GM23338 (cell line): Measurements from ENCODE around the gene ALOX5AP. TPM values are rescaled to one million over a fixed set of nuclear protein-coding genes. Genes with fewer than 3 reads are reported as not detected.

Experiments used
- ATAC-seq: fragments of 200-7000 bp; cut with Tn5 transposase; 3 replicates; pipeline ENCODE4 v1.9.1; 2020
- DNase-seq: peaks from one replicate; pipeline ENCODE4 v3.0.0-alpha.2; 2015; ENCODE audit warnings: low spot score
- H2AFZ ChIP-seq: fragments of 200-600 bp; sonication (generic); 2 replicates; pipeline ENCODE4 v1.8.0; 2016; ENCODE audit warnings: antibody characterized with exemption, mild to moderate bottlenecking, moderate library complexity
- H3F3A ChIP-seq: fragments of 200-600 bp; sonication (generic); replicated peaks from 2 replicates; pipeline ENCODE4 v1.8.0; 2017; ENCODE audit warnings: antibody characterized with exemption, mixed run types, low read depth
- H3K27ac ChIP-seq: fragments of 200-600 bp; sonication (generic); 2 replicates; pipeline ENCODE4 v1.6.1; 2016; ENCODE audit warnings: low read depth
- H3K27me3 ChIP-seq: fragments of 200-600 bp; sonication (generic); 2 replicates; pipeline ENCODE4 v1.8.0; 2016; ENCODE audit warnings: mild to moderate bottlenecking, mixed run types, moderate library complexity; ENCODE audit not compliant: insufficient read depth
- H3K36me3 ChIP-seq: fragments of 200-600 bp; sonication (generic); 2 replicates; pipeline ENCODE4 v1.8.0; 2016; ENCODE audit warnings: mild to moderate bottlenecking; ENCODE audit not compliant: insufficient read depth
- H3K4me1 ChIP-seq: fragments of 200-600 bp; sonication (generic); 2 replicates; pipeline ENCODE4 v1.8.0; 2016; ENCODE audit warnings: mild to moderate bottlenecking, moderate library complexity; ENCODE audit not compliant: insufficient read depth
- H3K4me2 ChIP-seq: fragments of 200-600 bp; sonication (generic); 2 replicates; pipeline ENCODE4 v1.7.1; 2017; ENCODE audit warnings: mixed run types
- H3K4me3 ChIP-seq: fragments of 200-600 bp; sonication (generic); 2 replicates; pipeline ENCODE4 v1.6.1; 2016; ENCODE audit warnings: mixed run types
- H3K79me2 ChIP-seq: fragments of 200-600 bp; sonication (generic); replicated peaks from 2 replicates; pipeline ENCODE4 v1.8.0; 2017; ENCODE audit warnings: mild to moderate bottlenecking; ENCODE audit not compliant: insufficient read depth
- H3K9me2 ChIP-seq: fragments of 200-600 bp; sonication (generic); 2 replicates; pipeline ENCODE4 v1.8.0; 2017; ENCODE audit not compliant: insufficient read depth
- H4K20me1 ChIP-seq: fragments of 200-600 bp; sonication (generic); replicated peaks from 2 replicates; pipeline ENCODE4 v1.8.0; 2017; ENCODE audit warnings: mild to moderate bottlenecking; ENCODE audit not compliant: insufficient read depth
- H3K27ac Mint-ChIP-seq: 2 replicates; pipeline ENCODE4 v1.8.0; 2020; ENCODE audit warnings: inconsistent platforms, mild to moderate bottlenecking, moderate library complexity, mixed read lengths
- H3K27me3 Mint-ChIP-seq: 3 replicates; pipeline ENCODE4 v1.8.0; 2022; ENCODE audit warnings: low read depth, mild to moderate bottlenecking, moderate library complexity, mixed read lengths, inconsistent platforms; ENCODE audit not compliant: insufficient read depth, poor library complexity
- H3K36me3 Mint-ChIP-seq: 3 replicates; pipeline ENCODE4 v1.8.0; 2021; ENCODE audit warnings: low read depth, mild to moderate bottlenecking, inconsistent platforms, moderate library complexity, mixed read lengths
- H3K4me1 Mint-ChIP-seq: 3 replicates; pipeline ENCODE4 v1.8.0; 2020; ENCODE audit warnings: mild to moderate bottlenecking, inconsistent platforms, mixed read lengths
- H3K4me3 Mint-ChIP-seq: 3 replicates; pipeline ENCODE4 v1.8.0; 2021; ENCODE audit warnings: moderate library complexity, mild to moderate bottlenecking, inconsistent platforms, mixed read lengths
- H3K9me3 Mint-ChIP-seq: 3 replicates; pipeline ENCODE4 v1.8.0; 2020; ENCODE audit warnings: moderate library complexity, mild to moderate bottlenecking, inconsistent platforms, mixed read lengths
- CREB1 ChIP-seq: fragments of 250-450 bp; sonication (Bioruptor Pico); IDR thresholded peaks from 2 replicates; pipeline ENCODE4 v1.5.0; 2020; ENCODE audit warnings: low read depth, mild to moderate bottlenecking, moderate library complexity
- ETS1 ChIP-seq: IDR thresholded peaks from 2 replicates; pipeline ENCODE4 v1.6.1; 2016; ENCODE audit warnings: antibody characterized with exemption
- NANOG ChIP-seq: IDR thresholded peaks from 2 replicates; pipeline ENCODE4 v1.6.1; 2016; ENCODE audit warnings: antibody characterized with exemption, borderline replicate concordance
- ZNF331 ChIP-seq: fragments of 250-450 bp; sonication (Bioruptor Pico); IDR thresholded peaks from 2 replicates; pipeline ENCODE4 v1.5.0; 2020; ENCODE audit warnings: low read depth, mild to moderate bottlenecking, moderate library complexity
- polyA plus RNA-seq: library from polyadenylated mRNA; unstranded; fragments of >200 nt; fragmentation: Nextera tagmentation; extraction: Ambion mirVana; gene quantifications from 2 replicates; pipeline ENCODE4 v1.2.1, GENCODE V29; 2016
- total RNA-seq: library from RNA; depleted of rRNA; stranded (reverse); fragments of >200 nt; shearing (Covaris generic); gene quantifications from 2 replicates; pipeline ENCODE4 v1.2.3, GENCODE V29; 2014
- TF ChIP-seq, protein P1 (sequence below): fragments of 250-450 bp; sonication (Bioruptor Pico); IDR thresholded peaks from 2 replicates; pipeline ENCODE4 v1.5.0; 2020; ENCODE audit warnings: mild to moderate bottlenecking, moderate library complexity
- TF ChIP-seq, protein P2 (sequence below): IDR thresholded peaks from one replicate; pipeline ENCODE4 v1.6.1; 2018; ENCODE audit warnings: antibody characterized with exemption; ENCODE audit not compliant: unreplicated experiment

The ALOX5AP gene
- total and polyA plus RNA-seq, 2 experiments from 2014 or later, result 0.23 TPM; not detected in 1

DNA sequence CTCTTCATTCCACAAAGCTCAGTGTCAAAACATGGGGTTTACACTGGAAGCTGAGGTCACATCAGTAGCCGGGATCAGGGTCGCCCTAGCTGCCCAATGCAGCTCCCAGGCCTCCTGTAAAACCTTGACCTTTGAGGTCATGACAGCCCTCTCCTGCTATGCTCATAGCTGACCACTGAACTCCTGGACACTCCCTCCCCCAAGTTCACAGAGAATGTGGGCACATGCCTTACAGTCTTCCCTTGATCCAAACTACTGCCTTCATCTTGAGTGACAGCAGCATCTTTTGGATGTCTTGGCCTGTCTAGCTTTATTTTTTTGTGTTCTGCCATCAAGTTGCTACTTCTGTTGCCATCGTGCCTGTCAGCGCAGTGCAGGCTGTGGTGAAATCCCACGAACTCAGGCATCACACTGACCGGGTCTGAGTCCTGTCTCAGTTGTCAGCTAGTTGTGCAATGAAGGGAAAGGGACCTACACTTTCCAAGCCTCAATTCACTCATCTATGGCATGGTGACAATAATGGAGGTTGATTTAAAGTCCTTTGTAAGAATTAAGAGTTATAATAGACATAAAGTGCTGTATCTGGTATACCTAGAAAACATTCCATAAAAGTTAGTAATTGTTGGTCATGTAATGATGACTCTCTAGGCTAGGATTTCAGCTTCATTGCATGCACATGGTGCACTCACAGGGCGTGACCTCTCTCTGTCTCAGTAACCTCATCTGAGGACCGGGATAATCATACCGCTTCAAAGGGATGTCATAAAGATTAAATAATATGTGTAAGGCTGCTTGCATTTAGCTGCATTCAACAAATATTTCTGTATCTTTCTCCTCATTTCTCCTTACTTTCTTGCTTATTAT lies 16.4 kb upstream of the ALOX5AP start:
- Mint-ChIP-seq H3K4me1 (no peaks in the 10 kb centered on the region), H3K27me3 (no peaks in the 10 kb centered on the region), H3K36me3 (no peaks in the 10 kb centered on the region), H3K9me3 (no peaks in the 10 kb centered on the region), H3K27ac (no peak overlapping the region), H3K4me3 (no peak overlapping the region)
- no peaks in the 10 kb centered on the region for H4K20me1 ChIP-seq
- no peak for DNase-seq
- no peak for ATAC-seq
- H3K79me2 ChIP-seq, result no peaks in the 10 kb centered on the region
- H3K4me1 ChIP-seq, result no peaks in the 10 kb centered on the region
- no peak overlapping the region for H3K4me2 ChIP-seq
- H3K27ac ChIP-seq, result no peak overlapping the region
- H3K36me3 ChIP-seq, result no peaks in the 10 kb centered on the region
- no peaks in the 10 kb centered on the region for H3K27me3 ChIP-seq
- no peaks in the 10 kb centered on the region for H3F3A ChIP-seq
- H2AFZ ChIP-seq, result no peak overlapping the region
- TF ChIP-seq ETS1 (no peak), CREB1 (CRISPR knock-in tag) (no peak), ZNF331 (CRISPR knock-in tag) (no peak), NANOG (no peak)
- TF ChIP-seq, protein P1, sequence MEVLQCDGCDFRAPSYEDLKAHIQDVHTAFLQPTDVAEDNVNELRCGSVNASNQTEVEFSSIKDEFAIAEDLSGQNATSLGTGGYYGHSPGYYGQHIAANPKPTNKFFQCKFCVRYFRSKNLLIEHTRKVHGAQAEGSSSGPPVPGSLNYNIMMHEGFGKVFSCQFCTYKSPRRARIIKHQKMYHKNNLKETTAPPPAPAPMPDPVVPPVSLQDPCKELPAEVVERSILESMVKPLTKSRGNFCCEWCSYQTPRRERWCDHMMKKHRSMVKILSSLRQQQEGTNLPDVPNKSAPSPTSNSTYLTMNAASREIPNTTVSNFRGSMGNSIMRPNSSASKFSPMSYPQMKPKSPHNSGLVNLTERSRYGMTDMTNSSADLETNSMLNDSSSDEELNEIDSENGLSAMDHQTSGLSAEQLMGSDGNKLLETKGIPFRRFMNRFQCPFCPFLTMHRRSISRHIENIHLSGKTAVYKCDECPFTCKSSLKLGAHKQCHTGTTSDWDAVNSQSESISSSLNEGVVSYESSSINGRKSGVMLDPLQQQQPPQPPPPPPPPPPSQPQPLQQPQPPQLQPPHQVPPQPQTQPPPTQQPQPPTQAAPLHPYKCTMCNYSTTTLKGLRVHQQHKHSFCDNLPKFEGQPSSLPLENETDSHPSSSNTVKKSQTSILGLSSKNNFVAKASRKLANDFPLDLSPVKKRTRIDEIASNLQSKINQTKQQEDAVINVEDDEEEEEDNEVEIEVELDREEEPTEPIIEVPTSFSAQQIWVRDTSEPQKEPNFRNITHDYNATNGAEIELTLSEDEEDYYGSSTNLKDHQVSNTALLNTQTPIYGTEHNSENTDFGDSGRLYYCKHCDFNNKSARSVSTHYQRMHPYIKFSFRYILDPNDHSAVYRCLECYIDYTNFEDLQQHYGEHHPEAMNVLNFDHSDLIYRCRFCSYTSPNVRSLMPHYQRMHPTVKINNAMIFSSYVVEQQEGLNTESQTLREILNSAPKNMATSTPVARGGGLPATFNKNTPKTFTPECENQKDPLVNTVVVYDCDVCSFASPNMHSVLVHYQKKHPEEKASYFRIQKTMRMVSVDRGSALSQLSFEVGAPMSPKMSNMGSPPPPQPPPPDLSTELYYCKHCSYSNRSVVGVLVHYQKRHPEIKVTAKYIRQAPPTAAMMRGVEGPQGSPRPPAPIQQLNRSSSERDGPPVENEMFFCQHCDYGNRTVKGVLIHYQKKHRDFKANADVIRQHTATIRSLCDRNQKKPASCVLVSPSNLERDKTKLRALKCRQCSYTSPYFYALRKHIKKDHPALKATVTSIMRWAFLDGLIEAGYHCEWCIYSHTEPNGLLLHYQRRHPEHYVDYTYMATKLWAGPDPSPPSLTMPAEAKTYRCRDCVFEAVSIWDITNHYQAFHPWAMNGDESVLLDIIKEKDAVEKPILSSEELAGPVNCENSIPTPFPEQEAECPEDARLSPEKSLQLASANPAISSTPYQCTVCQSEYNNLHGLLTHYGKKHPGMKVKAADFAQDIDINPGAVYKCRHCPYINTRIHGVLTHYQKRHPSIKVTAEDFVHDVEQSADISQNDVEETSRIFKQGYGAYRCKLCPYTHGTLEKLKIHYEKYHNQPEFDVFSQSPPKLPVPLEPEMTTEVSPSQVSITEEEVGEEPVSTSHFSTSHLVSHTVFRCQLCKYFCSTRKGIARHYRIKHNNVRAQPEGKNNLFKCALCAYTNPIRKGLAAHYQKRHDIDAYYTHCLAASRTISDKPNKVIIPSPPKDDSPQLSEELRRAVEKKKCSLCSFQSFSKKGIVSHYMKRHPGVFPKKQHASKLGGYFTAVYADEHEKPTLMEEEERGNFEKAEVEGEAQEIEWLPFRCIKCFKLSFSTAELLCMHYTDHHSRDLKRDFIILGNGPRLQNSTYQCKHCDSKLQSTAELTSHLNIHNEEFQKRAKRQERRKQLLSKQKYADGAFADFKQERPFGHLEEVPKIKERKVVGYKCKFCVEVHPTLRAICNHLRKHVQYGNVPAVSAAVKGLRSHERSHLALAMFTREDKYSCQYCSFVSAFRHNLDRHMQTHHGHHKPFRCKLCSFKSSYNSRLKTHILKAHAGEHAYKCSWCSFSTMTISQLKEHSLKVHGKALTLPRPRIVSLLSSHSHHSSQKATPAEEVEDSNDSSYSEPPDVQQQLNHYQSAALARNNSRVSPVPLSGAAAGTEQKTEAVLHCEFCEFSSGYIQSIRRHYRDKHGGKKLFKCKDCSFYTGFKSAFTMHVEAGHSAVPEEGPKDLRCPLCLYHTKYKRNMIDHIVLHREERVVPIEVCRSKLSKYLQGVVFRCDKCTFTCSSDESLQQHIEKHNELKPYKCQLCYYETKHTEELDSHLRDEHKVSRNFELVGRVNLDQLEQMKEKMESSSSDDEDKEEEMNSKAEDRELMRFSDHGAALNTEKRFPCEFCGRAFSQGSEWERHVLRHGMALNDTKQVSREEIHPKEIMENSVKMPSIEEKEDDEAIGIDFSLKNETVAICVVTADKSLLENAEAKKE, result no peak
- TF ChIP-seq, protein P2, sequence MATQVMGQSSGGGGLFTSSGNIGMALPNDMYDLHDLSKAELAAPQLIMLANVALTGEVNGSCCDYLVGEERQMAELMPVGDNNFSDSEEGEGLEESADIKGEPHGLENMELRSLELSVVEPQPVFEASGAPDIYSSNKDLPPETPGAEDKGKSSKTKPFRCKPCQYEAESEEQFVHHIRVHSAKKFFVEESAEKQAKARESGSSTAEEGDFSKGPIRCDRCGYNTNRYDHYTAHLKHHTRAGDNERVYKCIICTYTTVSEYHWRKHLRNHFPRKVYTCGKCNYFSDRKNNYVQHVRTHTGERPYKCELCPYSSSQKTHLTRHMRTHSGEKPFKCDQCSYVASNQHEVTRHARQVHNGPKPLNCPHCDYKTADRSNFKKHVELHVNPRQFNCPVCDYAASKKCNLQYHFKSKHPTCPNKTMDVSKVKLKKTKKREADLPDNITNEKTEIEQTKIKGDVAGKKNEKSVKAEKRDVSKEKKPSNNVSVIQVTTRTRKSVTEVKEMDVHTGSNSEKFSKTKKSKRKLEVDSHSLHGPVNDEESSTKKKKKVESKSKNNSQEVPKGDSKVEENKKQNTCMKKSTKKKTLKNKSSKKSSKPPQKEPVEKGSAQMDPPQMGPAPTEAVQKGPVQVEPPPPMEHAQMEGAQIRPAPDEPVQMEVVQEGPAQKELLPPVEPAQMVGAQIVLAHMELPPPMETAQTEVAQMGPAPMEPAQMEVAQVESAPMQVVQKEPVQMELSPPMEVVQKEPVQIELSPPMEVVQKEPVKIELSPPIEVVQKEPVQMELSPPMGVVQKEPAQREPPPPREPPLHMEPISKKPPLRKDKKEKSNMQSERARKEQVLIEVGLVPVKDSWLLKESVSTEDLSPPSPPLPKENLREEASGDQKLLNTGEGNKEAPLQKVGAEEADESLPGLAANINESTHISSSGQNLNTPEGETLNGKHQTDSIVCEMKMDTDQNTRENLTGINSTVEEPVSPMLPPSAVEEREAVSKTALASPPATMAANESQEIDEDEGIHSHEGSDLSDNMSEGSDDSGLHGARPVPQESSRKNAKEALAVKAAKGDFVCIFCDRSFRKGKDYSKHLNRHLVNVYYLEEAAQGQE, result no peak
- 0 out of 2 replicates have a peak, but pooled peaks cover 7% of the 10 kb centered on the region for H3K9me2 ChIP-seq
- H3K4me3 ChIP-seq, result no peak overlapping the region
